ENCODE results near the gene AMN1.
"Not testable (repeated sequence)": the region's sequence is repeated elsewhere in the genome, so short reads cannot be mapped to it uniquely, and the experiment has no call there.

The AMN1 gene

DNA sequence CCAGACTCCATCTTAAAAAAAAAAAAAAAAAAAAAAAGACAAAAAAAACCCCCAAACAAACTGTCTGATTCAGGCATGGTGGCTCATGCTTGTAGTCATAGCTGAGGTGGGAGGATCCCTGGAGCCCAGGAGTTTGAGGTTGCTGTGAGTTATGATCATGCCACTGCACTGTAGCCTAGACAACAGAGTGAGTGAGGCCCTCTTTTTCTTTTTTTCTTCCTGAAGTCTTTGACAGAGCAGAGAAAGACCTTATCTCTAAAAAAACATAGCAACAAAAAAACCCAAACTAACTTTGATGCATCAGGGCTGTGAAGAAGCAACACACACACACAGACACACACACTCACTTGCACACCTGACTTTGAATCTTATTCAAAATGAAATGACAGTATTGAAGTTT lies 7.7 kb upstream of the AMN1 start:
- peak; percentile 97 for DNase-seq (ENCODE audit: low read depth, low spot score)
- H3K4me3 ChIP-seq (ENCODE audit: low read length), result no peak overlapping the region

DNA sequence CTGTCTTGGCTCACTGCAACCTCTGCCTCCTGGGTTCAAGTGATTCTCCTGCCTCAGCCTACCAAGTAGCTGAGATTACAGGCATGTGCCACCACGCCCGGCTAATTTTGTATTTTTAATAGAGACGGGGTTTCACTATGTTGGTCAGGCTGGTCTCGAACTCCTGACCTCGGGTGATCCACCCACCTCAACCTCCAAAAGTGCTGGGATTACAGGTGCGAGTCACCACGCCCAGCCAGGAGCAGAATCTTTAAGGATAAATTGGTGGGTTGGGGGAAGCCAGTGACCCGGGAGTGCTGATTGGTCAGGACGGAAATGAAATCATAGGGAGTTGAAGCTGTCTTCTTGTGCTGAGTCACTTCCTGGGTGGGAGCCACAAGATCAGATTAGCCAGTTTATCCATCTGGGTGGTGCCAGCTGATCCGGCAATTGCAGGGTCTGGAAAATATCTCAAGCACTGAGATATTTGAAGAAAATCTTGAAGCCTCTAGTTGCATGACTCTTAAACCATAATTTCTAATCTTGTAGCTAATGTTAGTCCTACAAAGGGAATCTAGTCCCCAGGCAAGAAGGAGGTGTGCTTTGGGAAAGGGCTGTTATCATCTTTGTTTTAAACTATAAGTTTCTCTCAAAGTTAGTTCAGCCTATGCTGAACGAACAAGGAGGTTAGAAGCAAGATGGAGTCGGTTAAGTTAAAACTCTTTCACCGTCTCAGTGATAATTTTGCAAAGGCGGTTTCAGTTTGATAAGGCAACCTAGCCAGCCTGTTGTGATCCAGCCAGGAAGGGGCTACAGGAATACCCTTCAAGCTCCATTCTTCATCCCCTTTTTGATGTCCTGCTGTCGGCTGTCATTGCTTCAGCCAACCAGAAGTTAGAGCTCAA lies 5.0 kb upstream of the AMN1 start:
- DNase-seq (ENCODE audit: low read depth, low spot score); H3K4me3 ChIP-seq (ENCODE audit: low read length): not testable (repeated sequence)

DNA sequence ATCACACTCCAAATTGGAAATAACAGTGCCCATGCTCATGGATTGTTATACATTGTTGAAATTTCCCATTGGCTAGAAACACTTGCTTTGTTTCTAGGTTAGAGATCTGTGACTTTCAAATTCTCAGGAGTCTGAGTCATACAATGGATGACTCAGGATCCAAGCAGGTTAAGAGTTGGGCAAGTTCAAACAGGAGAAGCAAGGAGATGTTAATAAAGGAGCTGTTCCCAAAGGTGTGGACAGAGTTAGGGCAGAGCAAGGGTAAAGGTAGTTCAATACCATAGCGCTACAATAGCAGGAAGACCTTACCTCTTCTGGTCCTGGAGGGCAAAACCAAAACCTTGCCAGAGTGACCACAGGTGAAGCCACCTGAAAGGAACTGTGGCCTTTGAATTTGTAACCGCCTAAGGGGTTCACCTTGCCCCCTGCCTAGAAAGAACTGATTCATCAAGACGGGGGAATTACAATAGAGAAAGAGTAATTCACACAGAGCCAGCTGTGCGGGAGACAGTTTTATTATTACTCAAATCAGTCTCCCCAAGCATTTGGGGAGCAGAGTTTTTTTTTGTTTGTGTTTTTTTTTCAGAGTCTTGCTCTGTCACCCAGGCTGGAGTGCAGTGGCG lies 4.2 kb upstream of the AMN1 start:
- H3K4me3 ChIP-seq (ENCODE audit: low read length), result no peak overlapping the region
- DNase-seq (ENCODE audit: low read depth, low spot score), result peak; percentile 43

DNA sequence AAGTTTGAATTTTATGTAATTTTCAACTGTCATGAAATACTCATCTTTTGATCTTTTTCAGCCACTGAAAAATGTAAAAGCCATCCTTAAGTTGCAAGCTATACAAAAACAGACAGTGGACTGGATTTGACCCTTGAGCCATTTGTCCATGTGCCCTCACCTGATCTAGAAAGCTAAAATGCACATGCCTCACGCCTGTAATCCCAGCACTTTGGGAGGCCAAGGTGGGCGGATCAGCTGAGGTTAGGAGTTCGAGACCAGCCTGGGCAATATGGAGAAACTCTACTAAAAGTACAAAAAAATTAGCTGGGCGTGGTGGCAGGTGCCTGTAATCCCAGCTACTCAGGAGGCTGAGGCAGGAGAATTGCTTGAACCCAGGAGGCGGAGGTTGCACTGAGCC lies 2.4 kb upstream of the AMN1 start:
- not testable (repeated sequence) for DNase-seq (ENCODE audit: low read depth, low spot score); H3K4me3 ChIP-seq (ENCODE audit: low read length)

DNA sequence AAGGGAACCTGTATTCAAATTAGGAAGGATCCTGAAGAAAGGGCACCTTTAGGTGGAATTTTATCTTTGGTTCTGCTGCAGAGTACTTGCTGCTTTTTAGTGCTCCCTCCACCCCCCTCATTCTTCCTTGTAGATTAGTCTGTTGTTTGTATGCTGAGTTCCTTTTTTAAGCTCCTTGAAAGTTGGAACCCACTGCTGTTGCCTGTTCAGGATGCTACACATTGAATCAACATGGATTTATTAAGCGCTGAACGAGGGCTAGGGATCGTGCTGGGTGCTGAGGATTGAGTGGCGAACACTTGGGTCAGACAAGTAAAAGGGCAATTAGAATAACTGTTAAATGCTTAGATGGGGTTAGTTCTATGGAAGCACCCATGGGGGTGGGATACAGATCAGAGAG lies 884 bp upstream of the AMN1 start:
- no peak for DNase-seq (ENCODE audit: low read depth, low spot score)
- H3K4me3 ChIP-seq (ENCODE audit: low read length), result peak overlapping the region; percentile 64

DNA sequence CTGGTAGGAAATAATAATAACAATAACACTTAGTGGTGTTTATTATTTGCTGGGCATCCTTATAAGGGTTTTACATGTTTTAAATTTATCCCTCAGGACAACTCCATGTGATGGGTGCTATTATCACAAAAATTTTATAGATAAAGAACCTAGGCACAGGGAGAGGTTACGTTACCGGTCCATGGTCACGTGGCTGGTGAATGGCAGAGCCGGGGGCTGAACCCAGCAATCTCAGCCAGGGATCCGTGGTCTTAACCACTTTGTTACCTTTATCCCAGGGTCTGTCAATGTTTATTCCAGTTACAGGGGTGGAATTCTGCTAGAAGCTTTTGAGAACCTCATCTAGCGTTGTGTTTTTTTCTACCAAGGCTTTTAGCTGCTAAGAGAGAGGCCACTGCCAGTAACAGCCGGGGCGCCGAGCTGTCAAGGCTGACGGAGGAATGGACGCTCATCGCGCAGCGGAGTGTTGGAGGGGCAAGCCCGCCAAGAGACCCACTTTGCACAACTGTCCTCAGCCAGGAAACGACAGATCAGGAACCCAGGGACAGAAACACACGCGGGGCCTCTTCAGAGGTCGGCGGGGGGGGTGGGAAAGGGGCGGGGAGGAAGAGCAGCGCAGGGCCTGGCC lies 418 bp downstream of the AMN1 start:
- peak overlapping the region; percentile 64 for H3K4me3 ChIP-seq (ENCODE audit: low read length)
- DNase-seq (ENCODE audit: low read depth, low spot score), result no peak

DNA sequence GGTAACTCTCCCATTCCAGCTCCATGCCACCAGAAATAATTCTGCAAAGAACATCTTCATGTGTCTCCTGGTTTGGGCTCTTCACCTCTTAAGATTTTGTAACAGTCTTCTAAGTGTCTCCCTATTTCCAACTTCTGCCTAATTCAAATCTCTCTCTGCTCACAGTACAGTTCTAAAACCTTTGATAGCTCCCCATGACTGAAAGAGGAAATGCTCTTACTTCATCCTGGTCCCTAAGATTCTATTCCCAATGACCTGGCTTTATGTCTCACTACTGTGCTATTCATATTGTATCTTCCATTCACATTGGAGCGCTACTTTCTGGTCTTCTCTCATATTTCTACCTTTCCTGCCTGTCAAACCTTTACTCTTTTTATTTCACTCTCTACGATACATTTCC lies 1.6 kb downstream of the AMN1 start:
- no peak overlapping the region for H3K4me3 ChIP-seq (ENCODE audit: low read length)
- no peak for DNase-seq (ENCODE audit: low read depth, low spot score)

DNA sequence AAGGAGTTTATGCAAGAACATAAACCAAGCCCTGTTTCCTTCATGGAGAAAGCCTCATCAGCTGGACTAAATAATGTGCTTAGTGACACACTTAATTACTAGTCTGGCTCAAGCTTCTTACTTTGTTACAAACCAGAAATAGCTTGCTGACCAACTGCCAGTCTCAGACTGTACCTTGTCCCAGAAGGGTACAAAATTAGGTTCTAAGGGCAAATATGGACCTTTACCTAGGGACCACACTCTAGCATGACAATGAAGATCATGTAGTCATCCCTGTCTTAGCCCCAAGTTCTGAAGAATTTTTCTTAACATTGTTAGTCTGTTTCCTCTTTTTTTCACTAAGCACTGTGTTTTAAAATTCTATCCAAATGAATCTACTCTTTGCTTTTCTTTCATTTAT lies 2.2 kb downstream of the AMN1 start:
- no peak for DNase-seq (ENCODE audit: low read depth, low spot score)
- H3K4me3 ChIP-seq (ENCODE audit: low read length), result no peak overlapping the region

DNA sequence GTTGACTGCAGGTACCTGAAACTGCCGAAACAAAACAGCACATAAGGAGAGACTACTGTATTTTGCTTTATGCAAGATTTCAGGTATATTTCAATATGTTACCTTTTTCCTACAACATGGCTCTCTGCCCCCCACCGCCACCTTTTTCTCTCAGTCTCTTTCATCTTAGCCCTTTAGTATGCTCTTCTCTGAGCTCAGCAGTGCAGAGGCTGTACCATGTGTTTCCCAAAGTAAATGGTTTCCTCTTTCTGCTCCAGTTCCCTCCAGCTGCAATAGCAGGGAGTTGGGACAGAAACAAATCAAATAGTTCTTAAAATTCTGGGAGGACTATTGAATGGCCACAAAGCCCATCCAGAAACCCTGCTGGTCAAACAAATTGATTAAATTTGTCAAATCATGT lies 4.3 kb downstream of the AMN1 start:
- DNase-seq (ENCODE audit: low read depth, low spot score), result no peak
- no peak overlapping the region for H3K4me3 ChIP-seq (ENCODE audit: low read length)

DNA sequence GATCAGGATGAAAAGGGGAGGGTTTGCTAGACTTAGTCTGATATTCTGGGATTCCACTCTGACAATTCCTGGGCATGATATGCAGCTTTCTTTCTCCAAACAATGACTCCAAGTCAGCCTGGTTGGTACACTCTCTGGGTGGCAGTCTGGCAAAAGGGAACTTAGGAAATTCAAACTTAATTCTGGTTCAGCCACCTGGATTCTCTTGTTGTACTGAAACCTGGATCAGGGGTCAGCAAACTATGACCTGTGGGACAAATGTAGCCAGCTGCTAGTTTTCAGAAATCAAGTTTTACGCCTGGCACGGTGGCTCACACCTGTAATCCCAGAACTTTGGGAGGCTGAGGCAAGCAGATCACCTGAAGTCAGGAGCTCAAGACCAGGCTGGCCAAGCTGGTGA lies 6.2 kb downstream of the AMN1 start:
- H3K4me3 ChIP-seq (ENCODE audit: low read length), result no peak overlapping the region
- no peak for DNase-seq (ENCODE audit: low read depth, low spot score)

DNA sequence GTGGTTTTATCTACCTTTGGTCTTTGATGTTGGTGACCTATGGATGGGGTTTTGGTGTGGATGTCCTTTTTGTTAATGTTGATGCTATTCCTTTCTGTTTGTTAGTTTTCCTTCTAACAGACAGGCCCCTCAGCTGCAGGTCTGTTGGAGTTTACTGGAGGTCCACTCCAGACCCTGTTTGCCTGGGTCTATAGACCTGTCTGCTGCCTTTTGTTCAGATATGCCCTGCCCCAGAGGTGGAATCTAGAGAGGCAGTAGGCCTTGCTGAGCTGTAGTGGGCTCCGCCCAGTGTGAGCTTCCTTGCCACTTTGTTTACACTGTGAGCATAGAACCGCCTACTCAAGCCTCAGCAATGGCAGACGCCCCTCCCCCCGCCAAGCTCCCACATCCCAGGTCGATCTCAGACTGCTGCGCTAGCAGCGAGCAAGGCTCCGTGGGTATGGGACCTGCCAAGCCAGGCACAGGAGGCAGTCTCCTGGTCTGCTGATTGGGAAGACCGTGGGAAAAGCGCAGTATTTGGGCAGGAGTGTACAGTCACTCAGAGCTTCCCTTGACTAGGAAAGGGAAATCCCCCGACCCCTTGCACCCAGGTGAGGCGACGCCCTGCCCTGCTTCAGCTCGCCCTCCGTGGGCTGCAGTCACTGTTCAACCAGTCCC lies 10.2 kb downstream of the AMN1 start:
- not testable (repeated sequence) for DNase-seq (ENCODE audit: low read depth, low spot score); H3K4me3 ChIP-seq (ENCODE audit: low read length)

DNA sequence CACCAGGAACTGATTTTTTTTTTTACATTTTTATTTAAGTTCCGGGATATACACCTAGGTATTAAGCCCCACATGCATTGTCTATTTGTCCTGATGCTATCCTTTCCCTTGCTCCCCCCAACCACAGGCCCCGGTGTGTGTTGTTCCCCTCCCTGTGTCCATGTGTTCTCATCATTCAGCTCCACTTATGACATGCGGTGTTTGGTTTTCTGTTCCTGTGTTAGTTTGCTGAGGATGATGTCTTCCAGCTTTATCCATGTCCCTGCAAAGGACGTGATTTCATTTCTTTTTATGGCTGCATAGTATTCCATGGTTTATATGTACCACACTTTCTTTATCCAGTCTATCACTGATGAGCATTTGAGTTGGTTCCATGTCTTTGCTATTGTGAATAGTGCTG lies 11.8 kb downstream of the AMN1 start:
- not testable (repeated sequence) for H3K4me3 ChIP-seq (ENCODE audit: low read length); DNase-seq (ENCODE audit: low read depth, low spot score)

DNA sequence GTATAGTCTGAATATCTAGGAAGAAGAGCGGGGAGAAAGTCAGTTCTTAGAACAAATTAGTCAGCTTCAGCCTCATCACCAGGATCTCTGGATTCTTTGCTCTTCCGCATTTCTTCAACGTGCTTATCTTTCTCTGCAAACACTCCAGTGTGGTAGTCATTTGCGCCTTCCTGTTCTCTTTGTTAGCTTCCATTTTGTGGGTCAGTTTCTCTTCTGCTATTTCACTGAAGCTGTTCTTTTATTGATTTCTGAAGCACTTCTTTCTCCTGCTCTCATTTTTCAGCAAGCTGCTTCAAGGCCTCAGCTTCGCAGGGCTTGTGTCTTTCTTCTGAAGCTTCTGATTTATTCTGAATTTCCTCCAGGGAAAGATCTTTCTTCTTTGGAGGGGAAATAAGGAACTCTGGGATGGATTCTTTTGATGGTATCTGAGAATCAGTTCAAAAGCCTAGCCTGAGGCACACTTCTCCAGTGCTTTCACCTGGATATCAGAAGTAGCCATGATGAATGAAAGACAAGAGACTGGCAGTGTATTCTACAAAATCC lies 13.5 kb downstream of the AMN1 start:
- no peak overlapping the region for H3K4me3 ChIP-seq (ENCODE audit: low read length)
- DNase-seq (ENCODE audit: low read depth, low spot score), result no peak

DNA sequence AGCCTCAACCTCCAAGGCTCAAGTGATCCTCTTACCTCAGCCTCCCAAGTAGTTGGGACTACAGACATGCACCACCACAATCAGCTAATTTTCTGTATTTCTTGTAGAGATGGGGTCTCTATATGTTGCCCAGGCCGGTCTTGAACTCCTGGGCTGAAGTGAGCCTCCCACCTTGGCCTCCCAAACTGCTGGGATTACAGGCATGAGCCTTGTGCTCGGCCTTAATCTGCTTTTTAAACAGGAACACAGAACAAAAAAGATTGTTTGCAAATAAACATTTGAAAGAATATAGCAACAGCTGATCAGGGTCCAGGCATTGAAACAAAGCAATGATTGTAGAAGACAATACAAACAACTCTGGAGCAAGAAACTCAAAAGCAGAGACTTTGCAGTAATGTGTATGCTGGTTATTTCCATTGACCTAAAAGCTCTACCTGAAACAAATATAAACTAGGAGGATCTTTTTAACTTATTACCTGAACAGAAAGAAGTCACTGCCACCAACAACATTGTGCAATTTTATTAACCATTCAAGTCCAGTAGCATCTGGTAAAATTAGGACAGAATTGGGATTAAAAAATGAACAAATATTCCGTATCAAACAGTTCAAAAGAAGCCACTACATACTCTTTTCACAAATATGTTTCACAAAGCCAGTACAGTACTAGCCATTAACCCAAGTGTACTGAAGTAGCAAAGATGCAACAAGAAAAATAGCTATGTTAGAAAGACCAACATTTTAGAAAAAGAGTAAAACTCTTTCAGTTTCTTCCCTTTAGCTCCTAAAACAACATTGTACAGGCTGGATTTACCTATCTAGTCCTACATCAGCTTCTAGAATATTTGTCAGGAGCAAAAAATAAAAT lies 14.2 kb downstream of the AMN1 start:
- DNase-seq (ENCODE audit: low read depth, low spot score), result no peak
- H3K4me3 ChIP-seq (ENCODE audit: low read length), result no peak overlapping the region

DNA sequence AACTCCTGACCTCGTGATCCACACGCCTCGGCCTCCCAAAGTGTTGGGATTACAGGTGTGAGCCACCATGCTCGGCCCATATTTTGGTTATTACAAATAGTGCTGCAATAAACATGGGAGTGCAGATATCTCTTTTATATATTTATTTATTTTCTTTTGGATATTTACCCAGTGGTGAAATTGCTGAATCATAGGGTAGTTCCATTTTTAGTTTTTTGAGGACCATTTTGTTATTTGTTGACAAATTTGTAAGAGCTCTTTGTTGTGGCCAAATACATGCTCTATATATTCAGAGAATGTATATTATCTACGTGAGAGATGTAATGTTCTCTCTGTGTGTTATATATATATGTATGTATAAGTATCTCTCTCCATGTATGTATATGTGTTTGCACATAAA lies 15.9 kb downstream of the AMN1 start:
- DNase-seq (ENCODE audit: low read depth, low spot score), result no peak
- H3K4me3 ChIP-seq (ENCODE audit: low read length), result no peak overlapping the region

DNA sequence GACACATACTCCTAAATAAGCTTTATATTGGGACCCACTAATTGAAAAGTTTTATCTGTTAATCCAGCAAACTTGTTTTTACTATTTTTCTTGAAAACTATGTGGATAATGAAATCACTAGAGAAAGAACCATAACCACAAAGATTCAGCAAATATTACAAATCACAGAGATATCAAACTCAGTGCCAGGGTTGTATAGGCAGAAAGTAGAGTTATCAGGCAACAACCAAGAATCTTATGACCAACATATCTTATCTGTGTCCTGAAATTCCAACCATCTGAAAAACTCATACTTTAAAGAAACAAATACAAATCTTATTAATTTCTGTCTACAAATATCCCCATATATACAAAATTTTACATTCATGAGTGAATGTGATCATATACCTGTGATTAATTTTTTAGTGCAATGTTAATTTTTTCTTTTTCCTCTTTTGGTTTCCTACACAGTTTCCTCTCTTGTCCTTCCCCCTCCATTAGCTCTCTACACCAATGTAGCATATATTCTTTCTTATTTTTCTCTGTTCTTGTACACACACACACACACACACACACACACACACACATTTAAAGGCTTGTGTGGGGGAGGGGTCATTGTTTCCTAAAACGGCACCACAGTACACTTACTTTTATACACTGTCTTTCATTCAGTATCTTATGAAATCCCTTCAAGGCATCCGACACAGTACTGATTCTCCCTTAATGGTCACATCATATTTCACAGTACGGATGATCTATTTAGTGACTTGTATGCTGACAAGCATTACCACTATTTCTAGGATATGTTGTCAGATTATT lies 18.6 kb downstream of the AMN1 start:
- H3K4me3 ChIP-seq (ENCODE audit: low read length), result no peak overlapping the region
- no peak for DNase-seq (ENCODE audit: low read depth, low spot score)

DNA sequence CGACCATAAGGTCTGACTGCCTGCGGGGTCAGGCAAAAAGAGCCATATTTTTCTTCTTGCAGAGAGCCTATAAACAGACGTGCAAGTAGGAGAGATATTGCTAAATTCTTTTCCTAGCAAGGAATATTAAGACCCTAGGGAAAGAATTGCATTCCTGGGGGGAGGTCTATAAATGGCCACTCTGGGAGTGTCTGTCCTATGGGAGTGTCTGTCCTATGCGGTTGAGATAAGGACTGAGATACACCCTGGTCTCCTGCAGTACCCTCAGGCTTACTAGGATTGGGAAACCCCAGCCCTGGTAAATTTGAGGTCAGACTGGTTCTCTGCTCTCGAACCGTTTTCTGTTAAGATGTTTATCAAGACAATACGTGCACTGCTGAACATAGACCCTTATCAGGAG lies 20.7 kb downstream of the AMN1 start:
- not testable (repeated sequence) for H3K4me3 ChIP-seq (ENCODE audit: low read length); DNase-seq (ENCODE audit: low read depth, low spot score)

DNA sequence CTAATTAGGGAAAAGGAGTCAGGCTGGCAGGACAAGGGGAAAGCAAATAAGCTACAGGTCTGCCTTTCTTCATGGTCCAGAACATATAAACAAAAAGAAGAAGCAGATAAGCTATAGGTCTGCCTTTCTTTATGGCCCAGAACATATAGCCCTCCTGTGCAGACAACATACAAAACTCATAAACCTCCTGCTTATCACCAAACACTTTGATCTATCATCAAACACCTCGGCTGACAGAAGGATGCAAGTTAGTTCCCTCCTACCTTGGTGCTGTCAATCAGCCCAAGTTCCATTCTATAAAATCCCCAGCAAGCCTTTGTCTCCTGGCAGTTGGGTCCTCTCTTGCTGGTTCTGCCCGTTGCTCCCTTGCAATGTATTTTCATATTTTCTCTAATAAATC lies 23.2 kb downstream of the AMN1 start:
- peak; percentile 61 for DNase-seq (ENCODE audit: low read depth, low spot score)
- H3K4me3 ChIP-seq (ENCODE audit: low read length), result no peak overlapping the region

Measured in Jurkat, Clone E6-1 (cell line).